Adrenal gland (tissue), 5 donors: Measurements from ENCODE around the gene IFIT2.
"Not testable (repeated sequence)": the region's sequence is repeated elsewhere in the genome, so short reads cannot be mapped to it uniquely, and the experiment has no call there.

ENCODE experiments used
- POLR2A ChIP-seq, 2 donors: fragments of 450-650 bp; IDR thresholded peaks; one replicate each; pipeline ENCODE4 v1.6.1; 2017; ENCODE audit warnings: antibody characterized with exemption in 2 of 2, mild to moderate bottlenecking in 2 of 2, moderate library complexity in 1 of 2
- TF ChIP-seq, protein P1 (sequence below), 6 experiments: fragments of 450-650 bp in 4 of 6; fragments of 200-600 bp in 2 of 6; sonication (generic) in 1 of 6; IDR thresholded peaks; 1 replicate in 5 of 6; 2 replicates in 1 of 6; pipeline versions ENCODE4 v1.5.1 to v1.8.0; 2016 to 2021; ENCODE audit warnings: antibody characterized with exemption in 6 of 6, mild to moderate bottlenecking in 2 of 6, moderate library complexity in 1 of 6
- donor health status: DM: no; HTN: no; CAD: no.

GRCh38 chr10:89330014-89330413 is 28.2 kb downstream of the IFIT2 start:
- TF ChIP-seq, protein P1, sequence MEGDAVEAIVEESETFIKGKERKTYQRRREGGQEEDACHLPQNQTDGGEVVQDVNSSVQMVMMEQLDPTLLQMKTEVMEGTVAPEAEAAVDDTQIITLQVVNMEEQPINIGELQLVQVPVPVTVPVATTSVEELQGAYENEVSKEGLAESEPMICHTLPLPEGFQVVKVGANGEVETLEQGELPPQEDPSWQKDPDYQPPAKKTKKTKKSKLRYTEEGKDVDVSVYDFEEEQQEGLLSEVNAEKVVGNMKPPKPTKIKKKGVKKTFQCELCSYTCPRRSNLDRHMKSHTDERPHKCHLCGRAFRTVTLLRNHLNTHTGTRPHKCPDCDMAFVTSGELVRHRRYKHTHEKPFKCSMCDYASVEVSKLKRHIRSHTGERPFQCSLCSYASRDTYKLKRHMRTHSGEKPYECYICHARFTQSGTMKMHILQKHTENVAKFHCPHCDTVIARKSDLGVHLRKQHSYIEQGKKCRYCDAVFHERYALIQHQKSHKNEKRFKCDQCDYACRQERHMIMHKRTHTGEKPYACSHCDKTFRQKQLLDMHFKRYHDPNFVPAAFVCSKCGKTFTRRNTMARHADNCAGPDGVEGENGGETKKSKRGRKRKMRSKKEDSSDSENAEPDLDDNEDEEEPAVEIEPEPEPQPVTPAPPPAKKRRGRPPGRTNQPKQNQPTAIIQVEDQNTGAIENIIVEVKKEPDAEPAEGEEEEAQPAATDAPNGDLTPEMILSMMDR (IDR thresholded peaks at IDR 0.05): not testable (repeated sequence)
- TF ChIP-seq POLR2A (IDR thresholded peaks at IDR 0.05): not testable (repeated sequence)
